Fibroblast of mammary gland (primary cell): Measurements from ENCODE around the gene CAMK1D.

Experiments
- DNase-seq: peaks from one replicate; pipeline ENCODE4 v3.0.0-alpha.2; 2010; ENCODE audit warnings: low read depth
- H3K4me3 ChIP-seq: 2 replicates; pipeline ENCODE4 v1.5.1; 2011; ENCODE audit warnings: low read depth, mild to moderate bottlenecking, low read length, moderate library complexity; ENCODE audit not compliant: control insufficient read depth
- CTCF ChIP-seq: conservative IDR thresholded peaks from 2 replicates; pipeline ENCODE4 v1.5.1; 2011; ENCODE audit warnings: low read depth, low read length, inconsistent platforms; ENCODE audit not compliant: control insufficient read depth, insufficient read depth

The CAMK1D gene

GRCh38 chr10:12777840-12778585, 428.7 kb downstream of the CAMK1D start:
- no peak for DNase-seq
- TF ChIP-seq CTCF: no peak
- H3K4me3 ChIP-seq: no peak overlapping the region

- TF ChIP-seq CTCF: no peak
- peak; percentile 54 for DNase-seq
- H3K4me3 ChIP-seq: no peak overlapping the region
Measured at GRCh38 chr10:12780634-12781601, 431.6 kb downstream of the CAMK1D start.

- no peak for TF ChIP-seq CTCF
- H3K4me3 ChIP-seq: no peak overlapping the region
- no peak for DNase-seq
Measured at GRCh38 chr10:12781976-12782375, 432.6 kb downstream of the CAMK1D start.

GRCh38 chr10:12782537-12782936, 433.2 kb downstream of the CAMK1D start:
- DNase-seq: peak; percentile 52
- TF ChIP-seq CTCF: peak; percentile 82
- H3K4me3 ChIP-seq: no peak overlapping the region

GRCh38 chr10:12783293-12783692, 433.9 kb downstream of the CAMK1D start:
- TF ChIP-seq CTCF: no peak
- no peak overlapping the region for H3K4me3 ChIP-seq
- DNase-seq: no peak

GRCh38 chr10:12784646-12785045, 435.3 kb downstream of the CAMK1D start:
- no peak overlapping the region for H3K4me3 ChIP-seq
- DNase-seq: no peak
- TF ChIP-seq CTCF: no peak
